Measurements from ENCODE around the gene GABRG3.

Gene GABRG3

GRCh38 chr15:27087651-27088583 is 116.9 kb downstream of the GABRG3 start:
- TF ChIP-seq CTCF (conservative IDR thresholded peaks at IDR 0.05), result no peak
- no peak overlapping the region for H3K27ac ChIP-seq

DNA sequence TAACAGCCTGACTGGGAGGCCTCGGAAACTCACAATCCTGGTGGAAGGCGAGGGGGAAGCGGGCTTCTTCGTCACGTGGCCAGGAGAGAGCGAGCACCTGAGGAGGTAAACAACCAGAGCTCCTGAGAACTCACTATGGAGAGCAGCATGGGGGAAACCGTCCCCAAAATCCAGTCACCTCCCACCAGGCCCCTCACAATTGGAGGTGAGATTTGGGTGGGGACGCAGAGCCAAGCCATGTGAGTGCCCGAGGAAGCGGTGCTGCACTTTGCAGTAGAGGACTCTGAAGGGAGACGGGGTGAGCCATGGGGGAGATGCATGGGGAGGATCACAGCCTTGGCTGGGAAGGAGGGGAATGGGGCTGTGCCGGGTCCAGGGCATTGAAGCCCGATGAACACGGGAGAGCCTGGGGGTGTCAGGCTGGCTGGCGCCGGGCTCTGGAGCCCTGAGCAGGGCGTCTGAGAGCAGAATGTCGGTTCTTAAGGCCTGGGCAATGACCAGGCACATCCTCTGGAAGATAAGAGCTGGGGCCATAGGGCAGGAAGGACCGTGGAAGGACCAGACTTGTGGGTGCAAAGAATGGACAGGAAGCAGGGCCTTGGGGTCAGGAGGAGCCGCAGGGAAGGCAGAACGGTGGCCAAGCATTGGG is 117.7 kb downstream of the GABRG3 start:
- H3K27ac ChIP-seq, result no peak overlapping the region
- no peak for TF ChIP-seq CTCF (conservative IDR thresholded peaks at IDR 0.05)

DNA sequence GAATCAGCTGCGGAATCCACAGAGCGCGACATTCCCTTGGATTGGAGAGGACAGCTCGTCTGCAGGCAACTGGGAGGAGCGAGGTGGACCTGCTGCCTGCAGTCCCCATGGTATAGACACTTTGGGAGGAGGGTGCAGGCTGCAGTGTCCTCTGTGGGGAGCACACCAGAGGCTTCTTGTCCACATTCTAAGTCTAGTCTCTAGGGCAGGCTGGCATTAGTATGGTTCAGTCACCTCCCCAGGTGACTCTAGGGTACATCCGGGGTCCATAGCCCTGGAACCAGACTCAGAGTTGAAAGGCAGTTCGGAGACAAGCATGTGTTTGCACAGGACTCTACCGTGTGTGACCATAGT is 118.2 kb downstream of the GABRG3 start:
- no peak for TF ChIP-seq CTCF (conservative IDR thresholded peaks at IDR 0.05)
- H3K27ac ChIP-seq, result no peak overlapping the region

- H3K27ac ChIP-seq, result no peak overlapping the region
- TF ChIP-seq CTCF (conservative IDR thresholded peaks at IDR 0.05), result no peak
Measured at GRCh38 chr15:27089676-27090075, 118.7 kb downstream of the GABRG3 start.

GRCh38 chr15:27091270-27091940 is 120.4 kb downstream of the GABRG3 start:
- TF ChIP-seq CTCF (conservative IDR thresholded peaks at IDR 0.05), result no peak
- H3K27ac ChIP-seq, result no peak overlapping the region

DNA sequence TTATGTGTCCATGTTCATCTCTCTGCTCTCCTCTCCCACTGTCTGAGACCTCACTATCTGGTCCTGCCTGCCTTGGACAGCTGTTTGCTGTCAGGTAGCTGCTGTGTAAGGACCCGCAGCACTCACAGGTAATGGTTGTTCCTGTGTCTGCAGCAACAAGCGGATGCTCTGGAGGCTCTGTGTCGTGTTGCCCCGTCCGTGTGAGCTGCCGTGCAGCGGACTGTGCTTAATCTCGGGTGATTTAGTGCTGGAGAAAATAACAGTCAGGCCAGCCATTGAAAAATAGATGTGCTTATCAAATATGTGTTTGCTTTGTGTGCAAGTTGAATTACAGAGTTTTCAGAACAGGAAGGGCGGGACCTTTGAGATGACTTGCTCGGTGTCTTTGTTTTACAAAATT is 121.4 kb downstream of the GABRG3 start:
- TF ChIP-seq CTCF (conservative IDR thresholded peaks at IDR 0.05), result no peak
- H3K27ac ChIP-seq, result no peak overlapping the region

GRCh38 chr15:27094235-27094634 is 123.3 kb downstream of the GABRG3 start:
- peak overlapping the region; percentile 61 for H3K27ac ChIP-seq
- no peak for TF ChIP-seq CTCF (conservative IDR thresholded peaks at IDR 0.05)
